ENCODE measurements around the gene TMEM256. TPM values are rescaled to one million over a fixed set of nuclear protein-coding genes. Genes with fewer than 3 reads are reported as not detected.

The TMEM256 gene
- total RNA-seq, 1 experiment from 2014 or later, result 57.6 TPM

DNA sequence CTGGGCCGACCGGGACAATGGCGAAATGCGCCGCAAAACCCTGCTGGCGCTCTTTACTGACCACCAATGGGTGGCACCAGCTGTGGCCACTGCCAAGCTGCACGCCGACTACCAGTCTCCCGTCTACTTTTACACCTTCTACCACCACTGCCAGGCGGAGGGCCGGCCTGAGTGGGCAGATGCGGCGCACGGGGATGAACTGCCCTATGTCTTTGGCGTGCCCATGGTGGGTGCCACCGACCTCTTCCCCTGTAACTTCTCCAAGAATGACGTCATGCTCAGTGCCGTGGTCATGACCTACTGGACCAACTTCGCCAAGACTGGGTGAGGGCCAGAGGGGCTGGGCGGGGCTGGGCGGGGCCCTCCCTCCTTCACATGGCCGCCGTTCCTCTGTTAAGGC, 11.9 kb upstream of the TMEM256 start:
- Histone ChIP-seq H3K4me3 (ENCODE audit: low read depth, low read length, poor library complexity, severe bottlenecking) (no peak overlapping the region), H3K27ac (ENCODE audit: low read depth, low read length, poor library complexity, severe bottlenecking) (no peak overlapping the region), H3K27me3 (replicated peaks; ENCODE audit: insufficient read depth, low read depth, low read length, poor library complexity) (no peaks in the 10 kb centered on the region), H3K4me1 (ENCODE audit: insufficient read depth, low read length, poor library complexity, severe bottlenecking) (no peaks in the 10 kb centered on the region), H3K36me3 (ENCODE audit: insufficient read depth, low read length, poor library complexity, severe bottlenecking) (peaks cover 9% of the 10 kb centered on the region), H3K9me3 (ENCODE audit: low read depth, low read length, poor library complexity, severe bottlenecking) (no peaks in the 10 kb centered on the region)
- no peak for DNase-seq (ENCODE audit: low spot score)
- TF ChIP-seq EZH2 (IDR thresholded peaks at IDR 0.05; ENCODE audit: borderline replicate concordance, low read depth, low read length, poor library complexity, severe bottlenecking), result no peak
- TF ChIP-seq, protein P1, sequence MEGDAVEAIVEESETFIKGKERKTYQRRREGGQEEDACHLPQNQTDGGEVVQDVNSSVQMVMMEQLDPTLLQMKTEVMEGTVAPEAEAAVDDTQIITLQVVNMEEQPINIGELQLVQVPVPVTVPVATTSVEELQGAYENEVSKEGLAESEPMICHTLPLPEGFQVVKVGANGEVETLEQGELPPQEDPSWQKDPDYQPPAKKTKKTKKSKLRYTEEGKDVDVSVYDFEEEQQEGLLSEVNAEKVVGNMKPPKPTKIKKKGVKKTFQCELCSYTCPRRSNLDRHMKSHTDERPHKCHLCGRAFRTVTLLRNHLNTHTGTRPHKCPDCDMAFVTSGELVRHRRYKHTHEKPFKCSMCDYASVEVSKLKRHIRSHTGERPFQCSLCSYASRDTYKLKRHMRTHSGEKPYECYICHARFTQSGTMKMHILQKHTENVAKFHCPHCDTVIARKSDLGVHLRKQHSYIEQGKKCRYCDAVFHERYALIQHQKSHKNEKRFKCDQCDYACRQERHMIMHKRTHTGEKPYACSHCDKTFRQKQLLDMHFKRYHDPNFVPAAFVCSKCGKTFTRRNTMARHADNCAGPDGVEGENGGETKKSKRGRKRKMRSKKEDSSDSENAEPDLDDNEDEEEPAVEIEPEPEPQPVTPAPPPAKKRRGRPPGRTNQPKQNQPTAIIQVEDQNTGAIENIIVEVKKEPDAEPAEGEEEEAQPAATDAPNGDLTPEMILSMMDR (conservative IDR thresholded peaks at IDR 0.05; ENCODE audit: low read depth, low read length), result no peak
- POLR2A ChIA-PET (ENCODE audit: low non-redundant PET), result no interaction called here
- no TSS peak for BruUV-seq (replicated peaks)
- CTCF ChIA-PET, result no interaction called here
- intact Hi-C loops (cut with micrococcal nuclease; ENCODE audit: unreplicated experiment), result no loop called here

DNA sequence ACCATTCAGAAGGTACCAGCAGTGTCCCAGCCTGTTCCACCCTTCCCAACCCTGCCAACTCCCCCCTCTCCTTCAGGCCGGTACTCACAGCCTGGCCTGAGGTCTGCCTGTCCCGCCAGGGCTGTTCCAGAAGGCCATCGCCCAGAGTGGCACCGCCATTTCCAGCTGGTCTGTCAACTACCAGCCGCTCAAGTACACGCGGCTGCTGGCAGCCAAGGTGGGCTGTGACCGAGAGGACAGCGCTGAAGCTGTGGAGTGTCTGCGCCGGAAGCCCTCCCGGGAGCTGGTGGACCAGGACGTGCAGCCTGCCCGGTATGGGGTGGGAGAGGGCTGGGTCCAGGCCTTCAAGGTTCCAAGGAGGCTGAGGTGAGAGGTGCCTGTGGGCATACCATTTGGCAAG, 10.9 kb upstream of the TMEM256 start:
- intact Hi-C loops (cut with micrococcal nuclease; ENCODE audit: unreplicated experiment), result no loop called here
- CTCF ChIA-PET, result interaction anchor here (0.5 kb wide), 1 partner anchor 146 kb away, joined by 3 read pairs; no protein-coding TSS in a partner anchor
- Histone ChIP-seq H3K27me3 (replicated peaks; ENCODE audit: insufficient read depth, low read depth, low read length, poor library complexity) (no peaks in the 10 kb centered on the region), H3K4me1 (ENCODE audit: insufficient read depth, low read length, poor library complexity, severe bottlenecking) (no peaks in the 10 kb centered on the region), H3K36me3 (ENCODE audit: insufficient read depth, low read length, poor library complexity, severe bottlenecking) (peaks cover 11% of the 10 kb centered on the region), H3K27ac (ENCODE audit: low read depth, low read length, poor library complexity, severe bottlenecking) (no peak overlapping the region), H3K9me3 (ENCODE audit: low read depth, low read length, poor library complexity, severe bottlenecking) (no peaks in the 10 kb centered on the region), H3K4me3 (ENCODE audit: low read depth, low read length, poor library complexity, severe bottlenecking) (no peak overlapping the region)
- no peak for TF ChIP-seq EZH2 (IDR thresholded peaks at IDR 0.05; ENCODE audit: borderline replicate concordance, low read depth, low read length, poor library complexity, severe bottlenecking)
- TF ChIP-seq, protein P1 (conservative IDR thresholded peaks at IDR 0.05; ENCODE audit: low read depth, low read length), result no peak
- BruUV-seq (replicated peaks), result no TSS peak
- DNase-seq (ENCODE audit: low spot score), result no peak
- POLR2A ChIA-PET (ENCODE audit: low non-redundant PET), result no interaction called here

GRCh38 chr17:7413346-7413985, 9.6 kb upstream of the TMEM256 start:
- H3K27me3 ChIP-seq (replicated peaks; ENCODE audit: insufficient read depth, low read depth, low read length, poor library complexity), result no peaks in the 10 kb centered on the region
- BruUV-seq (replicated peaks), result no TSS peak
- intact Hi-C loops (cut with micrococcal nuclease; ENCODE audit: unreplicated experiment), result no loop called here
- H3K27ac ChIP-seq (ENCODE audit: low read depth, low read length, poor library complexity, severe bottlenecking), result no peak overlapping the region
- no peaks in the 10 kb centered on the region for H3K9me3 ChIP-seq (ENCODE audit: low read depth, low read length, poor library complexity, severe bottlenecking)
- POLR2A ChIA-PET (ENCODE audit: low non-redundant PET), result no interaction called here
- peaks cover 17% of the 10 kb centered on the region for H3K36me3 ChIP-seq (ENCODE audit: insufficient read depth, low read length, poor library complexity, severe bottlenecking)
- H3K4me1 ChIP-seq (ENCODE audit: insufficient read depth, low read length, poor library complexity, severe bottlenecking), result no peaks in the 10 kb centered on the region
- DNase-seq (ENCODE audit: low spot score), result no peak
- TF ChIP-seq, protein P1 (conservative IDR thresholded peaks at IDR 0.05; ENCODE audit: low read depth, low read length), result no peak
- no peak for TF ChIP-seq EZH2 (IDR thresholded peaks at IDR 0.05; ENCODE audit: borderline replicate concordance, low read depth, low read length, poor library complexity, severe bottlenecking)
- CTCF ChIA-PET, result no interaction called here
- H3K4me3 ChIP-seq (ENCODE audit: low read depth, low read length, poor library complexity, severe bottlenecking), result no peak overlapping the region

Measured in A673 (cell line).